H1 (cell line): Measurements from ENCODE around the gene MCUB. TPM values are rescaled to one million over a fixed set of nuclear protein-coding genes. Genes with fewer than 3 reads are reported as not detected.

ENCODE experiments used
- CBX5 ChIP-seq: fragments of 300-800, 300-1000 bp; sonication (generic); IDR thresholded peaks from 2 replicates; pipeline ENCODE4 v1.7.1; 2016; ENCODE audit warnings: antibody characterized with exemption, low read length, low read depth
- CHD1 ChIP-seq: IDR thresholded peaks from 2 replicates; pipeline ENCODE4 v1.6.1; 2012; ENCODE audit warnings: low read depth, low read length, improper control_type of control experiment
- CTCF ChIP-seq, 3 experiments: IDR thresholded peaks; 1 replicate in 2 of 3; 2 replicates in 1 of 3; pipeline versions ENCODE4 v1.5.1 to v1.6.1; 2011; ENCODE audit warnings: low read length in 3 of 3, mild to moderate bottlenecking in 3 of 3, inconsistent platforms in 2 of 3, low read depth in 1 of 3, moderate library complexity in 1 of 3; ENCODE audit not compliant: insufficient read depth in 1 of 3; ENCODE audit errors: control extremely low read depth in 1 of 3
- SAP30 ChIP-seq: fragments of 300-600 bp; sonication (generic); IDR thresholded peaks from 2 replicates; pipeline ENCODE4 v1.7.1; 2012; ENCODE audit warnings: low read length, moderate library complexity, mild to moderate bottlenecking, inconsistent platforms; ENCODE audit not compliant: insufficient read depth, insufficient replicate concordance
- SIX5 ChIP-seq: IDR thresholded peaks from 2 replicates; pipeline ENCODE4 v1.6.1; 2011; ENCODE audit warnings: mild to moderate bottlenecking, low read depth, low read length
- SP1 ChIP-seq: IDR thresholded peaks from 2 replicates; pipeline ENCODE4 v1.6.1; 2011; ENCODE audit warnings: low read depth, low read length
- SRF ChIP-seq: IDR thresholded peaks from 2 replicates; pipeline ENCODE4 v1.6.1; 2011; ENCODE audit warnings: mild to moderate bottlenecking, low read depth, low read length, moderate library complexity
- TCF12 ChIP-seq: IDR thresholded peaks from 2 replicates; pipeline ENCODE4 v1.6.1; 2011; ENCODE audit warnings: low read depth, mild to moderate bottlenecking, low read length
- polyA plus RNA-seq, 7 experiments: library from polyadenylated mRNA; depleted of rRNA in 3 of 7; stranded (reverse) in 5 of 7; unstranded in 2 of 7; fragments of >200 nt in 5 of 7; fragments of 200-250 nt in 2 of 7; gene quantifications; 1 replicate in 5 of 7; 2 replicates in 1 of 7; 4 replicates in 1 of 7; pipeline versions ENCODE4 v1.2.1 to v1.2.3, GENCODE V29; 2011 to 2013; ENCODE audit warnings: missing spikeins in 2 of 7, mixed read lengths in 2 of 7
- total RNA-seq: library from RNA; stranded (reverse); fragmentation: NEBNext Ultra II Directional; extraction: Animal tissue kit (Norgen Biotek cat#: 25700); gene quantifications from 2 replicates; pipeline ENCODE4 v1.2.1, GENCODE V29; 2021

Gene MCUB
- total and polyA plus RNA-seq, 2 of the 8 experiments (the other 6 are each of a cell fraction or from before 2014, with no cell fraction given) = 15.2 to 19.4 TPM

DNA sequence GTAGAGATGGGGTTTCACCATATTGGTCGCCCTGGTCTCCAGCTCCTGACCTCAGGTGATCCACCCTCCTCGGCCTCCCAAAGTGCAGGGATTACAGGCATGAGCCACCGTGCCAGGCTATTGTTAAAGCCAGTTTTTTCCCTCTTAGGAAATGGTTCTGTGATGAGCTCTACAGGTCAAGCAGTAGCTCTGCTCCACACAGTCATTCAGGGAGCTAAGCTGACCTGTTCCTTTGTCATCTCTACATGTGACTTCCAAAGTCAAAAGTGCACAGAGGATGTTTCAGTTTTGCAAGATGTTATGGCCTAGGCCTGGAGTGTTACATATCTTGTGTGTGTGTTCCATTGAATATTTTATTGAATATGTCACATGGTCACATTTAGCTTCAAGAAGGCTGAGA, 11.4 kb downstream of the MCUB start (continued):
- no peak for TF ChIP-seq CTCF (IDR thresholded peaks at IDR 0.05; ENCODE audit: control extremely low read depth in 1 of 3, insufficient read depth in 1 of 3, low read depth in 1 of 3, low read length in 3 of 3)
- TF ChIP-seq CHD1 = no peak
- TF ChIP-seq SAP30 = no peak
- TF ChIP-seq CBX5 = no peak
- no peak for TF ChIP-seq SP1
- TF ChIP-seq SIX5 = no peak
- no peak for TF ChIP-seq SRF
- TF ChIP-seq TCF12 = no peak
